RWPE1 (cell line): ENCODE results near the gene CYBRD1.

Experiments
- CTCF ChIA-PET: fragments of 350-600 bp; sonication (Branson Sonifier 250); formaldehyde crosslinking; extraction: SDS; loops from one replicate; lab custom pipeline; 2021; lab: Yijun Ruan, JAX
- POLR2A ChIA-PET: fragments of 400-600 bp; formaldehyde crosslinking; extraction: SDS; loops from one replicate; lab custom pipeline; 2020; ENCODE audit warnings: antibody characterized with exemption; ENCODE audit not compliant: low non-redundant PET; lab: Yijun Ruan, JAX
- DNase-seq: peaks from one replicate; pipeline ENCODE4 v3.0.0; 2012; ENCODE audit warnings: low spot score
- H3K27ac ChIP-seq: fragments of 450-650 bp; 2 replicates; pipeline ENCODE4 v1.5.1; 2017
- CTCF ChIP-seq: fragments of 450-650 bp; conservative IDR thresholded peaks from 2 replicates; pipeline ENCODE4 v1.5.1; 2017; ENCODE audit warnings: low read depth, mild to moderate bottlenecking

The CYBRD1 gene

GRCh38 chr2:171587132-171587531 lies 64.9 kb downstream of the CYBRD1 start:
- ChIA-PET POLR2A (no interaction called here), CTCF (interaction anchor here (1.4 kb wide), 1 partner anchor 12 kb away, joined by 4 read pairs; no protein-coding TSS in a partner anchor)
- no peak for TF ChIP-seq CTCF
- no peak for DNase-seq
- no peak overlapping the region for H3K27ac ChIP-seq

- no peak for TF ChIP-seq CTCF
- no peak for DNase-seq
- peak overlapping the region; percentile 55; the same call in 1 of the 2 replicates for H3K27ac ChIP-seq
- ChIA-PET CTCF (interaction anchor here (1.4 kb wide), 1 partner anchor 12 kb away, joined by 4 read pairs; no protein-coding TSS in a partner anchor), POLR2A (no interaction called here)
Observed at GRCh38 chr2:171587567-171587966, 65.3 kb downstream of the CYBRD1 start.

DNA sequence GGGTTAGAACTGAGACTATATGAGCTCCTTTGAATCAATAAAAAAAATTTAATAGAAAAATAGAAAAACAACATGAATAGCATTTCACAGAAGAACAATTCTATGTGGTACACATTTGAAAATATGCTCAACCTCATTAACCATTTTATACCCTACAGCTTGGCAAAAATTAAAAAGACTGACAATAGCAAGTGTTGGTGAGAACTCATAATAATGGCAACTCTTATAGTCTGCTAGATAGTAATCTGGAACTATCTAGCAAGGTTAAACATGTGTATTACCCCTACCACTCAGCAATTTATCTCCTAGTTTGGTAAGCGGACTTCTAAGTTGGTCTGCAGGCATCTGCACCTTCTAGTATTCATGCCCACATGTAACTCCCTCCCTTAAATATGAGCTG lies 67.8 kb downstream of the CYBRD1 start:
- ChIA-PET POLR2A (no interaction called here), CTCF (interaction anchor here (0.6 to 0.7 kb wide), 2 partner anchors 93 to 185 kb away, joined by 3 to 5 read pairs; no protein-coding TSS in a partner anchor)
- no peak for DNase-seq
- no peak for TF ChIP-seq CTCF
- H3K27ac ChIP-seq = no peak overlapping the region

GRCh38 chr2:171592036-171592555 lies 69.8 kb downstream of the CYBRD1 start:
- no peak for TF ChIP-seq CTCF
- no peak for DNase-seq
- CTCF ChIA-PET = interaction anchor here (0.7 kb wide), 1 partner anchor 199 kb away, joined by 4 read pairs; no protein-coding TSS in a partner anchor
- no peak overlapping the region for H3K27ac ChIP-seq
- POLR2A ChIA-PET = no interaction called here

GRCh38 chr2:171595456-171595855 lies 73.2 kb downstream of the CYBRD1 start:
- peak overlapping the region; percentile 80 for H3K27ac ChIP-seq
- ChIA-PET CTCF (interaction anchor here (0.5 to 0.9 kb wide), 4 partner anchors 10 to 1270 kb away, joined by 3 to 5 read pairs (median 4); no protein-coding TSS in a partner anchor), POLR2A (no interaction called here)
- no peak for TF ChIP-seq CTCF
- DNase-seq = no peak

DNA sequence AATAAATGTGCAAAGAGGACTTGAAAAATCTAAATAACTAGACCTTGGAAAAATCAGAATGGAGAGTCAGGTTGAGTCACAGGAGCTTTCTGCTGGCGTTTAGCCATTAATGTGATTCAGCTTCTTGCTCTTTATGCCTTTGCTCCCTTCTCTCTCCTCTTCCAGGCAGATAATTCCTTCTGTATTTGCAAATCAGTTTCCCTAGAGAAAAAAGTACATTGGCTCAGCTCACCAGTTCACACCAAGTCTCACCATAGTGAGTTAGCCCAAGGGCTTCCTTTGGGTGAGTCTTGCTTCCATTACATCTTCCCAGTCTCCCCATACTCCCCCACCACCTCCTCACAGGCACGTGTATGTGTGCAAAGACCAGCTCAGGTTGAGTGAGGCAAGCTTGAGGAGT lies 73.6 kb downstream of the CYBRD1 start:
- POLR2A ChIA-PET = no interaction called here
- peak overlapping the region; percentile 80; the same call in 1 of the 2 replicates for H3K27ac ChIP-seq
- TF ChIP-seq CTCF = no peak
- CTCF ChIA-PET = interaction anchor here (0.5 to 0.9 kb wide), 4 partner anchors 10 to 1271 kb away, joined by 3 to 5 read pairs (median 4); no protein-coding TSS in a partner anchor
- DNase-seq = peak; percentile 66
